HFFc6 (cell line): ENCODE data around the gene SOBP. TPM values are rescaled to one million over a fixed set of nuclear protein-coding genes. Genes with fewer than 3 reads are reported as not detected.

ENCODE experiments used
- DNase-seq: peaks from one replicate; pipeline ENCODE4 v3.0.0-alpha.2; 2018
- H3K27ac Mint-ChIP-seq: 2 replicates; pipeline ENCODE4 v1.8.0; 2020; ENCODE audit warnings: mild to moderate bottlenecking, mixed read lengths
- H3K27me3 Mint-ChIP-seq: 2 replicates; pipeline ENCODE4 v1.8.0; 2021; ENCODE audit warnings: mild to moderate bottlenecking, moderate library complexity, mixed read lengths; ENCODE audit not compliant: insufficient read depth
- H3K36me3 Mint-ChIP-seq: 2 replicates; pipeline ENCODE4 v1.8.0; 2021; ENCODE audit warnings: low read depth, mixed read lengths
- H3K4me1 Mint-ChIP-seq: 2 replicates; pipeline ENCODE4 v1.8.0; 2020; ENCODE audit warnings: low read depth, mixed read lengths
- H3K4me3 Mint-ChIP-seq: 2 replicates; pipeline ENCODE4 v1.8.0; 2020; ENCODE audit warnings: mild to moderate bottlenecking, moderate library complexity, mixed read lengths
- H3K9me3 Mint-ChIP-seq: 2 replicates; pipeline ENCODE4 v1.8.0; 2020; ENCODE audit warnings: mild to moderate bottlenecking, mixed read lengths
- total RNA-seq, 6 experiments: library from RNA; stranded (reverse); fragmentation: NEBNext Ultra II Directional; extraction: Animal tissue kit (Norgen Biotek cat#: 25700); gene quantifications; 2 replicates in 1 of 6; 3 replicates in 5 of 6; pipeline ENCODE4 v1.2.3, GENCODE V29; 2021
- TF ChIP-seq, protein P1 (sequence below): fragments of 200-600 bp; sonication (generic); IDR thresholded peaks from 2 replicates; pipeline ENCODE4 v1.5.0; 2021; ENCODE audit warnings: antibody characterized with exemption, mild to moderate bottlenecking

SOBP gene
- total RNA-seq, 6 experiments from 2014 or later = 0.09 to 0.50 (median 0.15) TPM; not detected in 1

DNA sequence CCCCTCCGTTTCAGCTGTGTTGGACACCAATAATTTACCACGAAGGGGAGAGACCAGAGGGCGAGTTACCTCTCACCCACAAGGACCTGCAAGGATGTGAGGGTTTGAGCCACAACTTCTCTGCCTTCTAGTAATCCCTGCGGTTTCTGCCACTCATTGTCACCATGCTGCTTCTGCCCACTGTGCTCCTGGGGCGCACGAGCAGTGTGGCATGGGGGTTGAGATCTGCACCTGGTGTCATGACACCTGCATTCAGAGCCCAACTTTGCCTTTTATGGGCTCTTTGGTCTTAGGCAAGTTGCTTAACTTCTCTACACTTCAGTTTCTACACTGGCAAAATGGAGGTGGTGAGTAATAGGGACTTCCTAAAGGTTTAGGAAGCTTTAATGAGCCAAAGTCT, 84.9 kb downstream of the SOBP start:
- no peak for DNase-seq
- Mint-ChIP-seq H3K4me3 (no peak overlapping the region), H3K36me3 (no peaks in the 10 kb centered on the region), H3K9me3 (no peaks in the 10 kb centered on the region), H3K4me1 (peaks cover 9% of the 10 kb centered on the region), H3K27me3 (peaks cover 36% of the 10 kb centered on the region), H3K27ac (no peak overlapping the region)
- TF ChIP-seq, protein P1, sequence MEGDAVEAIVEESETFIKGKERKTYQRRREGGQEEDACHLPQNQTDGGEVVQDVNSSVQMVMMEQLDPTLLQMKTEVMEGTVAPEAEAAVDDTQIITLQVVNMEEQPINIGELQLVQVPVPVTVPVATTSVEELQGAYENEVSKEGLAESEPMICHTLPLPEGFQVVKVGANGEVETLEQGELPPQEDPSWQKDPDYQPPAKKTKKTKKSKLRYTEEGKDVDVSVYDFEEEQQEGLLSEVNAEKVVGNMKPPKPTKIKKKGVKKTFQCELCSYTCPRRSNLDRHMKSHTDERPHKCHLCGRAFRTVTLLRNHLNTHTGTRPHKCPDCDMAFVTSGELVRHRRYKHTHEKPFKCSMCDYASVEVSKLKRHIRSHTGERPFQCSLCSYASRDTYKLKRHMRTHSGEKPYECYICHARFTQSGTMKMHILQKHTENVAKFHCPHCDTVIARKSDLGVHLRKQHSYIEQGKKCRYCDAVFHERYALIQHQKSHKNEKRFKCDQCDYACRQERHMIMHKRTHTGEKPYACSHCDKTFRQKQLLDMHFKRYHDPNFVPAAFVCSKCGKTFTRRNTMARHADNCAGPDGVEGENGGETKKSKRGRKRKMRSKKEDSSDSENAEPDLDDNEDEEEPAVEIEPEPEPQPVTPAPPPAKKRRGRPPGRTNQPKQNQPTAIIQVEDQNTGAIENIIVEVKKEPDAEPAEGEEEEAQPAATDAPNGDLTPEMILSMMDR = no peak

DNA sequence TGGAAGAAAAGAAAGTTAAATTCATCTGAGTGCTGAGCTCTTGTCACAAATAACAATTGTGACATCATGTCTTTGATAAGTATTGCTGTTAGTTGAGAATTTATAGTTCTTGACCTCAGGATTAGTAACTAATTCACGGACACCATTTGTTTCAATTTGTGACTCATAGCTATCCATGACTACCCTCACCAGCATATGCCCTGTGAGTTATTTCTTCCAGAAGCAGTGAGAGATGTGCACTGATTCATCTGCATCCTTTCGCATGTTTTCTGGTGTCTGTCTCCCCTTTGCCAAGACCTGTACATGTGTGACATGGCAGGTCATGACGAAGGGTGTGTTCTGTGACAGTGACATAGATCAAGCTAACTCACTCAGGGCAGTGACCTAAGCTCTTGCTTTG, 86.9 kb downstream of the SOBP start:
- H3K4me1 Mint-ChIP-seq = peaks cover 9% of the 10 kb centered on the region
- H3K4me3 Mint-ChIP-seq = no peak overlapping the region
- DNase-seq = peak; percentile 71
- H3K27me3 Mint-ChIP-seq = peaks cover 34% of the 10 kb centered on the region
- H3K9me3 Mint-ChIP-seq = no peaks in the 10 kb centered on the region
- no peak overlapping the region for H3K27ac Mint-ChIP-seq
- no peaks in the 10 kb centered on the region for H3K36me3 Mint-ChIP-seq
- TF ChIP-seq, protein P1 = no peak

DNA sequence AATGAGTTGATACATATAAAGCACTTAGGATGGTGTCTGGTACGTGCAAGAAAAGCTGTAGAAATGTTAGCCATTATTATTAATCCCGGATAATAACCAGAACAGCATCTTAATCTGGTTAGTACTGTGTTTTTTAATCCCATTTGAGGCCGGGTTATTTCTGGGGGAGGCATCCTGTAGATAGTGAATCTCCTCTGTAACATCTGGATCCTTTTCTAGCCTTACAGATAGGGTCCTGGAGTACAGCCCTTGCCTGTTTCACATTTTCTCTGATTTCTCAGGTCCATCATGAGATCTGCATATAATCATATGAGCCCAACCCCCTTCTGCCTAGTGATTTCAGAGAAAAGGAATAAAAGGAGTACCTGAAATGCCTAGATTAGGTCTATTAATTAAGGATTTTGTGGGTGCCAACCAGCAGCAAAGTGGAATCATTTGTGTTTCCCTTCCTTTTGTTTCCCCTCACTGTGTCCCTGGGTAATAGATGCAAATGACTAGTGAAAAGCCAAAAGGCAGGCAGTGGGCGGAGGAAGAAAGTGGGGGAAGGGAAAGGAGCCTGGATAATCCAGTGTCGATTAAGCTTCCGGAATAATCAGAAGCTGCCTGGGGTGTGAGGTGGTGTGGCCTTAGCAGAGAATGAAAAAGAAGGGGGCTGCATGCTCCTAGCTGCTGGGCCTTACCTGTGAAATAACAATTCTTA, 88.9 kb downstream of the SOBP start:
- peaks cover 35% of the 10 kb centered on the region for H3K27me3 Mint-ChIP-seq
- peaks cover 9% of the 10 kb centered on the region for H3K4me1 Mint-ChIP-seq
- TF ChIP-seq, protein P1 = no peak
- H3K9me3 Mint-ChIP-seq = no peaks in the 10 kb centered on the region
- no peaks in the 10 kb centered on the region for H3K36me3 Mint-ChIP-seq
- H3K27ac Mint-ChIP-seq = no peak overlapping the region
- no peak for DNase-seq
- no peak overlapping the region for H3K4me3 Mint-ChIP-seq

DNA sequence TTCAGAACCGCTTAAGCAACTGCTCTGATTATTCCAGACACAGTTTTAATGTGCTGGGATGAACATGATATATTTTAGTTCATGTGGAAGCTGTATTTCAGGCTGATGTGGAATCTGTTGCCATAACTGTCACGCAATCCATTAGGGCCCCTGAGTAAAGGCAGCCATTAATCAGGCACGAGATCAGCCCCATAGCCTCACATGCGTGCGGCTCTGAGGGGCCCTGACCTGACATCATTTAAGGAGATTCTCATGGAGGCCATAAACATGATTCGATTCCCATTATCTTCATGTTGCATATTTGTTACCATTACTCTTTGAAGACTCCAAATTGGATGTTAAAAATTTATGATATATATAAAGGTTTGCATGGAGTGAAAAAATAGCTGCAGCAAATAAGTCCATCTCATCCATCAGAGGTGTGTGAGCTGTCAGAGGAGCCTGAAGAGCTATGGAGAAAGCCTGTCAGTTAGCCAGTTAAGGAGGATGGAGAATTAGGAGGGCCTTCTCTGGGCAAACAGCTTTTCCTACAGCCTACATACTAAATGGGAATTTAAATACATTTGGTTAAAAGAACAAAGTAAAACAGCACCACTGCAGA, 89.6 kb downstream of the SOBP start:
- TF ChIP-seq, protein P1 = no peak
- H3K36me3 Mint-ChIP-seq = no peaks in the 10 kb centered on the region
- H3K9me3 Mint-ChIP-seq = no peaks in the 10 kb centered on the region
- H3K4me3 Mint-ChIP-seq = no peak overlapping the region
- H3K27me3 Mint-ChIP-seq = peaks cover 32% of the 10 kb centered on the region
- DNase-seq = no peak
- H3K27ac Mint-ChIP-seq = no peak overlapping the region
- H3K4me1 Mint-ChIP-seq = peaks cover 9% of the 10 kb centered on the region

DNA sequence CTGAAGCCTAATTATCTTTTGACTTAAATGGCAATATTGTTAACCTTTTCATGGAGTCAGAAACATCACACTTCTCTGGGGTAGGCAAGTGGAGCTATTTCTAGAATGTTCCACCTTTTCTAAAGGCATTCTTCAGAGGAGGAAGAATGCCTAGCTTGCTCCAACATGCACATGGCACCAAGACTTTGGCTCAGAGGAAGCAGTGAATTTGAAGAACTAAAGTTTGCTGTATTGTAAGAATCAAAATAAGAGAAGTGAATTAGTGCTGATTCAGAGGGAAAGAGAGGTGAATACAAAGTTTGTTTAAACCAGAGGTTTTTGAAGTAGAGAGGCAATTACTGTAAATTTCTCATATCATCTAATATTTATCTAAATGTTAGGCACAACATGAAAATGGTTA, 92.2 kb downstream of the SOBP start:
- DNase-seq = no peak

More for the DNA sequence above, 92.2 kb downstream of the SOBP start:
- H3K4me1 Mint-ChIP-seq = peaks cover 1% of the 10 kb centered on the region; the same call in 1 of the 2 replicates
- TF ChIP-seq, protein P1 = no peak
- H3K4me3 Mint-ChIP-seq = no peak overlapping the region
- H3K9me3 Mint-ChIP-seq = no peaks in the 10 kb centered on the region
- no peaks in the 10 kb centered on the region for H3K36me3 Mint-ChIP-seq
- peaks cover 19% of the 10 kb centered on the region for H3K27me3 Mint-ChIP-seq
- H3K27ac Mint-ChIP-seq = no peak overlapping the region
